ENCODE data around the gene LMAN1.
A peak's percentile ranks its signal among the peaks of the same experiment; 100 is the strongest.

Gene LMAN1

GRCh38 chr18:59358712-59359575 lies at the start of gene LMAN1:
TSS of gene LMAN1 (minus strand) at chr18:59359265. CDS start at chr18:59359244, 21 bp downstream.
- Histone ChIP-seq H3K36me3 (ENCODE audit: control insufficient read depth in 2 of 2, insufficient read depth in 1 of 2, low read length in 2 of 2) (peaks cover 15 to 21% of the 10 kb centered on the region in 2 experiments), H3K4me1 (ENCODE audit: control insufficient read depth, insufficient read depth, low read length) (peaks cover 6% of the 10 kb centered on the region), H3K4me3 (ENCODE audit: low read depth, low read length) (peak within 1 kb of the TSS; percentile 76), H3K9me3 (ENCODE audit: control insufficient read depth, insufficient read depth, low read depth, low read length) (no peaks in the 10 kb centered on the region), H3K27ac (ENCODE audit: extremely low read depth, low read depth, low read length) (peak within 1 kb of the TSS; percentile 90)
- ChIA-PET POLR2A (interaction anchor here (0.6 to 1.6 kb wide), 11 partner anchors 12 to 690 kb away, joined by 3 to 10 read pairs (median 4); partner anchors contain the start of genes GRP and RAX), CTCF (interaction anchor here (0.7 to 3.3 kb wide), 3 partner anchors 44 to 116 kb away, joined by 3 to 20 read pairs (median 3); no protein-coding TSS in a partner anchor)
- TF ChIP-seq SALL2 (tag by site-specific recombination; IDR thresholded peaks at IDR 0.05; ENCODE audit: borderline replicate concordance) (no peak), ZNF133 (tag by site-specific recombination; IDR thresholded peaks at IDR 0.05) (peak; percentile 37; the same call in 1 of the 2 replicates), ZNF830 (tag by site-specific recombination; IDR thresholded peaks at IDR 0.05; ENCODE audit: low read depth) (no peak), GLIS2 (tag by site-specific recombination; IDR thresholded peaks at IDR 0.05) (peak; percentile 69), ZNF324 (tag by site-specific recombination; IDR thresholded peaks at IDR 0.05) (peak; percentile 52; the same call in 1 of the 2 replicates), IKZF3 (tag by site-specific recombination; IDR thresholded peaks at IDR 0.05) (peak; percentile 67; the same call in 1 of the 2 replicates), ZSCAN30 (tag by site-specific recombination; IDR thresholded peaks at IDR 0.05) (peak; percentile 67; the same call in 1 of the 2 replicates), ZNF155 (tag by site-specific recombination; IDR thresholded peaks at IDR 0.05) (no peak), REPIN1 (tag by site-specific recombination; IDR thresholded peaks at IDR 0.05; ENCODE audit: low read depth) (no peak), ZNF791 (tag by site-specific recombination; IDR thresholded peaks at IDR 0.05) (no peak), ZSCAN16 (tag by site-specific recombination; IDR thresholded peaks at IDR 0.05) (peak; percentile 95), ZNF76 (tag by site-specific recombination; IDR thresholded peaks at IDR 0.05; ENCODE audit: borderline replicate concordance, low read depth) (peak; percentile 87), PATZ1 (tag by site-specific recombination; IDR thresholded peaks at IDR 0.05) (peak; percentile 69; the same call in 1 of the 2 replicates), ZNF433 (tag by site-specific recombination; IDR thresholded peaks at IDR 0.05; ENCODE audit: low read depth) (no peak), ZNF132 (tag by site-specific recombination; IDR thresholded peaks at IDR 0.05; ENCODE audit: borderline replicate concordance) (no peak), ZNF354C (tag by site-specific recombination; IDR thresholded peaks at IDR 0.05; ENCODE audit: borderline replicate concordance, low read depth) (no peak), ZNF624 (tag by site-specific recombination; IDR thresholded peaks at IDR 0.05) (no peak), ZNF223 (tag by site-specific recombination; IDR thresholded peaks at IDR 0.05) (no peak), ZFP3 (tag by site-specific recombination; IDR thresholded peaks at IDR 0.05; ENCODE audit: low read depth) (no peak), ZBTB49 (tag by site-specific recombination; IDR thresholded peaks at IDR 0.05; ENCODE audit: low read depth) (no peak), BCL11B (tag by site-specific recombination; IDR thresholded peaks at IDR 0.05; ENCODE audit: low read depth) (no peak), ZIC2 (tag by site-specific recombination; IDR thresholded peaks at IDR 0.05) (peak; percentile 31; the same call in 1 of the 2 replicates), ZNF18 (tag by site-specific recombination; IDR thresholded peaks at IDR 0.05) (no peak), ZNF701 (tag by site-specific recombination; IDR thresholded peaks at IDR 0.05) (no peak), ZNF645 (tag by site-specific recombination; IDR thresholded peaks at IDR 0.05) (no peak), ZNF404 (tag by site-specific recombination; IDR thresholded peaks at IDR 0.05) (no peak), ZNF157 (tag by site-specific recombination; IDR thresholded peaks at IDR 0.05) (0 out of 2 replicates have a peak, but pooled peaks have one; percentile 27), HOXA7 (CRISPR knock-in tag; IDR thresholded peaks at IDR 0.05; ENCODE audit: borderline replicate concordance) (no peak), ZNF121 (tag by site-specific recombination; IDR thresholded peaks at IDR 0.05) (no peak)
